ENCODE results near the gene PCYT1B. TPM values are rescaled to one million over a fixed set of nuclear protein-coding genes. Genes with fewer than 3 reads are reported as not detected.

PCYT1B gene
- total and polyA plus RNA-seq, 2 experiments from 2014 or later, result 5.8 to 14.6 TPM

- H3K27me3 Mint-ChIP-seq (ENCODE audit: insufficient read depth, low read depth, poor library complexity), result no peaks in the 10 kb centered on the region
- Histone ChIP-seq H2AFZ (no peak overlapping the region), H3K4me1 (ENCODE audit: insufficient read depth) (no peaks in the 10 kb centered on the region), H3K27me3 (ENCODE audit: insufficient read depth) (no peaks in the 10 kb centered on the region), H3K4me2 (no peak overlapping the region), H3K27ac (ENCODE audit: low read depth) (no peak overlapping the region), H3K4me3 (no peak overlapping the region), H4K20me1 (replicated peaks; ENCODE audit: insufficient read depth) (no peaks in the 10 kb centered on the region), H3K9me2 (ENCODE audit: insufficient read depth) (no peaks in the 10 kb centered on the region), H3K79me2 (replicated peaks; ENCODE audit: insufficient read depth) (no peaks in the 10 kb centered on the region), H3K36me3 (ENCODE audit: insufficient read depth) (no peaks in the 10 kb centered on the region), H3F3A (replicated peaks; ENCODE audit: low read depth) (no peaks in the 10 kb centered on the region)
- DNase-seq (ENCODE audit: low spot score) (no peak), ATAC-seq (no peak)
- H3K27ac Mint-ChIP-seq, result no peak overlapping the region
- H3K9me3 Mint-ChIP-seq, result no peaks in the 10 kb centered on the region; the same call in 2 of the 3 replicates
- no peak overlapping the region for H3K4me3 Mint-ChIP-seq
- no peaks in the 10 kb centered on the region for H3K36me3 Mint-ChIP-seq (ENCODE audit: low read depth)
- TF ChIP-seq NANOG (IDR thresholded peaks at IDR 0.05; ENCODE audit: borderline replicate concordance) (no peak), EZH2phosphoT487 (IDR thresholded peaks at IDR 0.05; ENCODE audit: unreplicated experiment) (no peak), ZNF114 (CRISPR knock-in tag; IDR thresholded peaks at IDR 0.05) (no peak), JUNB (IDR thresholded peaks at IDR 0.05; ENCODE audit: unreplicated experiment) (no peak), ZNF462 (CRISPR knock-in tag; IDR thresholded peaks at IDR 0.05) (no peak), EZH2 (IDR thresholded peaks at IDR 0.05; ENCODE audit: low read depth, unreplicated experiment) (no peak), ETS1 (IDR thresholded peaks at IDR 0.05) (no peak), CTCF (conservative IDR thresholded peaks at IDR 0.05; ENCODE audit: low read depth in 2 of 2) (no peak), STAT1 (IDR thresholded peaks at IDR 0.05; ENCODE audit: unreplicated experiment) (no peak), CREB1 (CRISPR knock-in tag; IDR thresholded peaks at IDR 0.05; ENCODE audit: low read depth) (no peak), ZNF331 (CRISPR knock-in tag; IDR thresholded peaks at IDR 0.05; ENCODE audit: low read depth) (no peak), POLR2AphosphoS5 (IDR thresholded peaks at IDR 0.05; ENCODE audit: low read depth) (no peak), REST (IDR thresholded peaks at IDR 0.05; ENCODE audit: unreplicated experiment) (no peak)
- H3K4me1 Mint-ChIP-seq, result no peaks in the 10 kb centered on the region
Measured at GRCh38 chrX:24684048-24684447, 36.9 kb upstream of the PCYT1B start.

Data from GM23338 (cell line).